Panc1 (cell line): Measurements from ENCODE around the gene CCDC194.

Experiments used
- CTCF ChIP-seq: fragments of 450-650 bp; IDR thresholded peaks from 2 replicates; pipeline ENCODE4 v1.5.1; 2017; ENCODE audit warnings: mild to moderate bottlenecking
- POLR2AphosphoS5 ChIP-seq: IDR thresholded peaks from 2 replicates; pipeline ENCODE4 v1.6.1; 2012; ENCODE audit warnings: mild to moderate bottlenecking, low read depth, low read length, moderate library complexity
- REST ChIP-seq, 2 experiments: IDR thresholded peaks; 2 replicates each; pipeline ENCODE4 v1.6.1; 2011 to 2012; ENCODE audit warnings: low read depth in 2 of 2, control low read depth in 1 of 2, low read length in 1 of 2, mild to moderate bottlenecking in 1 of 2, moderate library complexity in 1 of 2; ENCODE audit not compliant: insufficient read depth in 1 of 2
- SIN3A ChIP-seq: IDR thresholded peaks from 2 replicates; pipeline ENCODE4 v1.6.1; 2012; ENCODE audit warnings: low read depth, mild to moderate bottlenecking, low read length, moderate library complexity, borderline replicate concordance; ENCODE audit not compliant: insufficient read depth
- TCF7L2 ChIP-seq: IDR thresholded peaks from 2 replicates; pipeline ENCODE4 v1.6.1; 2011; ENCODE audit warnings: mild to moderate bottlenecking, low read depth, low read length, inconsistent platforms

- no peak for TF ChIP-seq CTCF
- TF ChIP-seq POLR2AphosphoS5, result no peak
- TF ChIP-seq SIN3A, result no peak
- no peak for TF ChIP-seq REST (IDR thresholded peaks at IDR 0.05; ENCODE audit: insufficient read depth in 1 of 2, low read depth in 2 of 2, low read length in 1 of 2)
- TF ChIP-seq TCF7L2, result no peak
Measured at GRCh38 chr19:17404621-17405249, 10.7 kb upstream of the CCDC194 start.
